Hepatocyte (in vitro differentiated cells): Measurements from ENCODE around the gene CLTA.
"Not testable (repeated sequence)": the region's sequence is repeated elsewhere in the genome, so short reads cannot be mapped to it uniquely, and the experiment has no call there.

ENCODE experiments used
- CTCF ChIP-seq: fragments of 200-600 bp; sonication (generic); IDR thresholded peaks from 2 replicates; pipeline ENCODE4 v1.5.1; 2016; ENCODE audit warnings: antibody characterized with exemption, mild to moderate bottlenecking; ENCODE audit not compliant: poor library complexity
- EZH2 ChIP-seq: fragments of 200-600 bp; sonication (generic); IDR thresholded peaks from 2 replicates; pipeline ENCODE4 v1.6.1; 2016; ENCODE audit warnings: antibody characterized with exemption, mild to moderate bottlenecking, borderline replicate concordance

DNA sequence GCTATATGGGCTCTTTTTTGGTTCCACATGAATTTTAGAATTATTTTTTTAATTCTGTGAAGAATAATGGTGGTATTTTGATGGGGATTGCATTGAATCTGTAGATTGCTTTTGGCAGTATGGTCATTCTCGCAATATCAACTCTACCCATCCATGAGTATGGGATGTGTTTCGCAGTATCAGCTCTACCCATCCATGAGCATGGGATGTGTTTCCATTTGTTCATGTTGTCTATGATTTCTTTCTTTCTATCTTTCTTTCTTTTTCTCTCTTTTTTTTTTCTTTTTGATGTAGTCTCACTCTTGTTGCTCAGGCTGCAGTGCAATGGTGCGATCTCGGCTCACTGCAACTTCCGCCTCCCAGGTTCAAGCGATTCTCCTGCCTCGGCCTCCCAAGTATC lies 48.5 kb downstream of the CLTA start:
- TF ChIP-seq CTCF, EZH2: not testable (repeated sequence)
